GM19025 (cell line): ENCODE measurements around the gene WDR74.
"Not testable (repeated sequence)": the region's sequence is repeated elsewhere in the genome, so short reads cannot be mapped to it uniquely, and the experiment has no call there.

ENCODE experiments used
- ATAC-seq: cut with Tn5 transposase; IDR thresholded peaks from one replicate; pipeline ENCODE4 v1.9.1; 2021; ENCODE audit warnings: mild to moderate bottlenecking, low read depth, moderate library complexity; ENCODE audit not compliant: unreplicated experiment

Gene WDR74

DNA sequence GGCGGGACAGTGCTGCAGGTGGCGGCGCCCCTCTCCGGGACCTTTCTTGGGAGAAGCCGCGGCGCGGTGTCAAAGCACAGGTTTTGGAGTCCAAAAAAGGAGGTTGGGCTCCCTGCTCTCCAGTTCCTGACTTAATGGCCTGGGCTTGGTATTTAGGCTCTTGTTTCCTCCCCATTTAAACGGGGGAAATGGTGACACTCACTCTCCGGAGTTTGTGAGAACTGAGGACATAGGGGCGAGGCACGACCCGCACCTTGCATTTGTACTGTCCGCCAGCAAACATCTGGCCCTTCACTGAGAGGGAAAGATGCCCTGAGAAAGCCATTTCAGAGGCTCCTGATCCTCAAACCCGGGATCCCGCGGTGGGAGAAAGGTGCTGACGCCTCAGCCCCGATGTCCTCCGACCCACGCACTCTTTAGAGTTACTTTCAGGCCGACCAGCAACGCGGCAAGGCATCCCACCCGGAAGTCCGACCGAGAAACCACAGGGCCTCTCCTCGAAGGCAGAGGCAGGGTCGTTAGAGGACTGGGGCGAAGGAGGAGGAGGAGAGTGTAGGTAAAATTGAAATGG, 2.9 kb upstream of the WDR74 start:
- ATAC-seq: no peak

DNA sequence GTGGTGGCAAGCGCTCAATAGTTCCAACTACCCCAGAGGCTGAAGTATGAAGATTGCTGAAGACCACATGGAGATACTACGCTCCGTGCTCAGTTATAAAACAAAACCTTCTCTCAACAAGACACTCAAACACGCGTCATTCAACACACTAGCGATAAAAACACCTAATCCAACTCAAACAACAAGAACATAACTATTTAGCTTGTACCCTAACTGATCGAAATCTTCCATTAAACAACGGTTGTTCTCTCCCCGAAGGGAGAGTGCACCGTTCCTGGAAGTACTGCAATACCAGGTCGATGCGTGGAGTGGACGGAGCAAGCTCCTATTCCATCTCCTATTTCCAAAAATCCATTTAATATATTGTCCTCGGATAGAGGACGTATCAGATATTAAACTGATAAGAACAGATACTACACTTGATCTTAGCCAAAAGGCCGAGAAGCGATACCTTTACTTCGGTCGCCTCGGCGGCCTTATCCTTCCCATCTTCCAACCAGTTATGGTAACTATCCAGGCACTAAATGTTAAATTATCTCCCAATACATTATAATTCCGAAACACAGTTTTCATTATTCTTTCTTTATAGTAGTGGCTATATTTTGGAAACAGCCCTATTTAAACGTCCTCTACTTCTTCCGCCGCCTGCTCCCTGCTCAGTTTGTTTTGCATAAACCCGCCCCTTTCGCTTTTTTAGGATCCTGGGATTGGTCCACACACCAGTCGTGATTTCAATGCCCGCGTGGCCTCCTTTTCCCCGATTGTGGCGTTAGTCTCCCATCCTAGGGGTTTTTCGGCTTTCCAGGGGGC, 2.2 kb upstream of the WDR74 start:
- ATAC-seq: peak; percentile 54

DNA sequence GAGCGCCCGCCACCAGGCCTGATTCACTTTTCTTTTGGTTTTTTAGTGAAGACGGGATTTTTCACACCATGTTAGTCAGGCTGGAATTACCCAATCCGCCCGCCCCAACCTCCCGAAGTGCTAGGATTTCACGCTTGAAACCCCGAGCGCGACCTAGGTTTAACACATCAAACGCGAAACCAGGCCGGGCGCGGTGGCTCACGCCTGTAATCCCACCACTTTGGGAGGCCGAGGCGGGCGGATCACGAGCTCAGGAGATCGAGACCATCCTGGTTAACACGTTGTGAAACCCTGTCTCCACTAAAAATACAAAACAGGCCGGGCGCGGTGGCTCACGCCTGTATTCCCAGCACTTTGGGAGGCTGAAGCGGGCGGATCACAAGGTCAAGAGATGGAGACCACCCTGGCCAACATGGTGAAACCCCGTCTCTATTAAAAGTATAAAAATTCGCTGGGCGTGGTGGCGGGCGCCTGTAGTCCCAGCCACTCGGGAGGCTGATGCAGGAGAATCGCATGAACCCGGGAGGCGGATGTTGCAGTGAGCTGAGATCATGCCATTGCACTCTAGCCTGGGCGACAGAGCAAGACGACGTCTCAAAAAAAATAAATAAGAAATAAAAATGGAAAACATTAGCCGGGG, 1.5 kb upstream of the WDR74 start:
- ATAC-seq: peak; percentile 1

DNA sequence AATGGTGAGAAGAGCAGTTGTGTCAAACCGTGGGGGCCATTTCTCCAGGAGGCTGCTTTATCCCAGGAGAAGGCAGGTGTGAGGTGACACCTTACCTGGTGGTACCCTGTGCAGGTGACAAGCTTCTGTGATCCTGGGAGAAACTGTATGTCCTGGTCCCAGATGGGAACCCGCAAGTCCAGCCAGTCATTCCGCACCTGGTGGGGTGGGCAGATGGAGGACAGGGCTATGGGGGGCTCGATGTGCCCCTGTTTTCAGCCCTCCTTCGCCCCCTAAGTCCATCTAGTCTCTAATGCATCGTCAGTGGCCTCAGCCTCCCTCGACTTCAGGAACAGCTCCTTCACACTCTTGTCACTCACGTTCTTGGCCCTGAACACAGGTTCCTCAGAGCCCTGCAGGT, 4.1 kb downstream of the WDR74 start:
- ATAC-seq: no peak

DNA sequence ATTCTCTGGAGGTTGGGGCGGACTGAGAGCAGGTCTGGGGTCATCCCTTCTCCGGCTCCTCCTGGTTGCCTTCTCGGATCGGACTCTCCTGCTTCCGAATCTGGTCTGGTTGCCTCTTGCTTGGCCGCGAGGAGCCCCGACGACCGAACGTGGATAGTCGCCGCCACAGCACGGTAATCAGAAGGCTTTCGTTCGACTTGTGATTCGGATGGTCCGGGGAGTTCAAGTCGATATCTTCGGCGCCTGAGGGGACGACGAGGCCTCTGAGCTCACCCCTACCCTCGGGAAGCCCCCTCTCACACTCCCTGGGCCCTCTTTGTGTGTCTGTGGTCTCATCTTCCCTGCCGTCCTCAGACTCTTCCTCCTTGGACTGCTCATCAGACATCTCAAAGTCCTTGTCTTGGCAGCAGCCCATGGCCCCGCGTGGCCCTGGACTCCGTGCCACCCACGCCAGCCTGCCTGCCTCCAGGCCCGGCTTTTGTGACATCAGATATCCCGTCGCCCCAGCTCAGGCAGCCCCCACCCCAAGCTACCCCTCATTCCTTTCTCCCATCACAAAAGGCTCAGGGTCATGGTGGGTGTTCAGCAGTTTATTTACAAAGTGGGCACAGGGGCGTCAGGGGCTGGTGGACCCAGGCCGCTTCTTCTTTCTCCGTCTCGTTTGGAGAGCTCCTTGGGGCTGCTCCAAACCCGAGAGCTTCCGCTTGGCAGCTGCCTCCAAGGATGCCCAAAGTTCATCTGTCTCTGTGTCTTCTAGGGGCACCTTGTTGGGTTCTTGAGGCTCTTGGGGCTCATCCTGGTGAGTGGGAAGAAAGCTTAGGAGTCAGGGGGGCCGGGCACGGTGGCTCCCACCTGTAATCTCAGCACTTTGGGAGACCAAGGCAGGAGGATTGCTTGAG, 6.8 kb downstream of the WDR74 start, which contains the start of gene TEX54:
Gene TEX54 (minus strand): TSS at position 506 of the 899 bp plus-strand sequence.
- peak; percentile 2 for ATAC-seq

DNA sequence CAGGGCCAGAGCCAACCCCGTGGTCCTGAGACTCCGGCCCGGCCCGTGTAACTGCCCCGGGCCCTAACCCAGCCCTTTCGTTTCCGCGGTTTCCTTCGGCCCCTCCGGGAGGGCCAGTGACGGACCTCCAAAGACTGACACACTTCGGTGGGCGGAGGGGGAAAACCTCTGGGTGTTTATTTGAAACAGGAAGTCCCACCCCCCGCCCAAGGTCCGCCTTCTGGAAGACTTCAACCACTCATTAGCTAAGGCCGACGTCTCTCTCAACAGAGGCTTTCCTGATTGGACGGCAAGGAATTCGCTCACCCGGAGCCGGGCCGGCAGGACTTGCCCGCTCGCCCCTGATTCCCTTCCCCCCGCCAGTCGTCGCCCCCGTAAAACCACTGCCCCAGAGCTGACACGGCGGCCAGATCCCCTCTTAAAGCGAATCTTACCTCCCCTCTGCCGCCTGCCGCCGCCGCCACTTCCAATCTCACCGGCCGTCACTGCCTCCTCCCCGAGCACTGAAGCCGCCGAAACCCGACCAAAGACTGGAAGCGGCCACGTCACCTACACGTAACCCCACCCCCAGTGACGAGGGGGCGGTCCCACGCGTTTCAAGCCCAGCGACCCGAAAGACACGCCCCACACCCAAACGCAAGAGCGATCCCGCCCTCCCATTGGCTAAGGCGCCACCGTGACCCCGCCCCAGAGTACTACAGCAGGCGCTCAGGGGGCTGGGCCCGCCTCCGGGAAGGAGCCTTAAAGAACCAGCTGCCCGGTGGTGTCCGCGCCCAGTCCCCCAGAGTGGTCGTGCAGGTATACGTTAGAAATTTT, 7.7 kb downstream of the WDR74 start, which contains the start of gene STX5:
Gene STX5 (minus strand): TSS at position 532 of the 816 bp plus-strand sequence. CDS start 808 bp downstream, outside the sequence.
- peak; percentile 87 for ATAC-seq

DNA sequence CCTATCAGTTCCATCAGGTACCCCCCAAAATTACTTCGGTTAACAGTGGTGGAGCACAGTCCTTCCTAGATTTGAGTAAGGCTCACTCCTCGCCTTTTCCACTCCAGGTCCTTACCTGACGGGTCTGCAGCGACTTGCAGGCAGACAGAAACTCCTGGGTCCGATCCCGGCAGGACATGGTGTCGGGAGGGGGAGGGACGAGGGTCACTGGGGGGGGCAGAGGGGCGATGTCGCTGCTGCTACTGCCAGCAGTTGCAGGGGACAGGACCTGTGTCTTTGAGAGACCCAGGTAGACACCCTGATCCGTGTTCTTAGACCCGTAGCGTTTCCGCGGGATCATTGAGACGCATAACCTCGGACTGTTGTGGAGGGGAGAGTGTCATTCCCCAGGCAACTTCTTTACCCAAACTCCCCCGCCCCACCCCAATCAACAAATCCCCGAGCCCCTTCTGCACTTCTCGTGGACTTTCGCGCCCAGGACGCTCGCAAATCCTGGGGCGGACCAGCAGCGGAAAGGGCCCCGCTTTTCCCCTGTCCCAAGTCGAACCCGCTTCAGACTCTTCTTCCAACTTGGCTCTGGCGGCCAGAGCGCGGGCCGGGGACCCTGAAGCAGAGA, 8.4 kb downstream of the WDR74 start:
- ATAC-seq: no peak

DNA sequence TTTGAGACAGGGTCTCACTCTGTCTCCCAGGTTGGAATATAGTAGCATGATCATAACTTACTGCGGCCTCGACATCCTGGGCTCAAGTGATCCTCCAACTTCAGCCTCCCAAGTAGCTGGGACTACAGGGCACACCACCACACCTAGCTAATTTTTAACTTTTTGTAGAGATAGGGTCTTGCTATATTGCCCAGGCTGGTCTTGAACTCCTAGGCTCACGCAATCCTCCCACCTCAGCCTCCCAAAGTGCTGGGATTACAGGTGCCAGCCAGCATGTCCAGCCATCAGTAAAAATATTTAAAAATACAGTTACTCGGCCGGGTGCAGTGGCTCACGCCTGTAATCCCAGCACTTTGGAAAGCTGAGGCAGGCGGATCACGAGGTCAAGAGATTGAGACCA, 11.3 kb downstream of the WDR74 start:
- not testable (repeated sequence) for ATAC-seq

DNA sequence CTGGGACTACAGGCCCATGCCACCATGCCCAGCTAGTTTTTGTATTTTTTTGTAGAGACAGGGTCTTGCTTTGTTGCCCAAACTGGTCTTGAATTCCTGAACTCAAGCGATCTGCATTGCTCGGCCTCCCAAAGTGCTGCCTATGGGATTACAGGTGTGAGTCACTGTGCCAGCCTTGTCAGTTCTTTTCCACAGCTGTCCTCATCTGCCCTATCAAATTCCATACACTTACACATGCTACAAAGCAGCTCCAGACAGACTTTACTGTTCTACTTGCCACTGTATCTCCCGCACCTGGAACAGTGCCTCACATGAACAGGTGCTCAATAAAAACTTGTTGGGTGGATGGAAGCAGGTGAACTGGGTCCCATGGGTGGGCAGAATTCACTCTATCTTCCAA, 15.7 kb downstream of the WDR74 start:
- ATAC-seq: no peak

DNA sequence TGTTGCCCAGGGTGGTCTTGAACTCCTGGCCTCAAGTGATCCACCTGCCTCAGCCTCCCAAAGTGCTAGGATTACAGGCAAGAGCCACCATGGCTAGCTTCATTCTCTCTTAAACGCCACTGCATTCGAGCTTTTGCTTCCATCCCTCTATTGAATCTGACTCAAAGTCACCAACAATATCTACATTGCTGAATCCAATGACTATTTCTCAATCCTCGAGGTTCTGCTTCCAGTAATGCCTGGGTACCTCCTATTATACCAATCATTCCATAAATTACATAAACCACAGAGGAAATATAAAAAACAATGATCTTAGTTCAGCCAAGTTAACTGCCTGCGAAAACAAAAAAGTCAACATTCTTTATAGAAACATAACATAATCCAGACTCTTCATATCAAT, 22.3 kb downstream of the WDR74 start:
- ATAC-seq: no peak

DNA sequence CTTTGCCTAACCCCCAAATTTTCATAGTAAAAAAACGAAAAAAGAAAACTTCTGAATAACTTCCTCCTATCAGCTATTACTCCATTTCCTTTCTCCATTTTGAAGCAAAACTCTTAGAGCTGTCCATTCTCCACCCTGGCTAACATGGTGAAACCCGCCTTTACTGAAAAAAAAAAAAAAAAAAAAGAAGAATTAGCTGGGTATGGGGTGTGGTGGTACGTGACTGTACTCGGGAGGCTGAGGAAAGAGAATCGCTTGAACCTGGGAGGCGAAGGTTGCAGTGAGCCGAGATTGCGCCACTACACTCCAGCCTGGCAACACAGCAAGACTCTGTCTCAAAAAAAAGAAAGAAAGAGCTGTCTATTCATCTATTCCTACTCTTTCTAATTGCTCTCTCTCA, 22.8 kb downstream of the WDR74 start:
- ATAC-seq: no peak

DNA sequence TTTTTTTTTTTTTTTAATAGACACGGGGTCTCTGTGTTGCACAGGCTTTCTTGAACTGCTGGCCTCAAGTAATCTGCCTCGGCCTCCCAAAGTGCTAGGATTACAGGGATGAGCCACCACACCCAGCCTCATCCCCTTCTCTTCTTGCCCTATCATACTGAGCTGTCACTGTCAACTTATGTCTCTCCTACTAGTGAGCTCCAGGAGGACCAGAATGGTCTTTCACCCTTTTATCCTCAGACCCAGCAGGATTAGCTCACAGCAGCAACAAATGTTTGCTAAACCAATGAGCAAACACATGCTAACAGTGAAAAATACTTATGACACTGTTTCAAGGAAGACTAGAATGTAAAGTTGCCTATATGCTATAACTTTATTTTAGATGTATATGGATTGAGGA, 27.7 kb downstream of the WDR74 start:
- ATAC-seq: no peak

DNA sequence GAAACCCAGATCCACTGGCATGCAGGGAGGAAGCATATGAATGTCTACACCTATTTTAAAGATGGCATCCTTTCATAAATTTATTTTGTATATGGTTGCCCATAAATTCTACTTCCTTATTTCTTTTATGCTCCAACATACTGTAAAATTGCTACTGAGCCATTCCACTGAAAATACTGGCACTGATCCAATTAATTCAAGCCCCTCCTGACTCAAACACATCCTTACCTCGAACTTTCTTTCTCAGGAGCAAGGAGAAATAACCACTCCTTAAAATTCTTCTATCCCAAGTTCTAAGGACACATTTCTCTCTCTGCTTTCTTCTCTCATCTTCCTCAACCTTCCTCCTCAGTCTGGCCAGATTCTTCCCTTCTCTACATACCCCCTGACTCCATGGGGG, 28.6 kb downstream of the WDR74 start:
- no peak for ATAC-seq

DNA sequence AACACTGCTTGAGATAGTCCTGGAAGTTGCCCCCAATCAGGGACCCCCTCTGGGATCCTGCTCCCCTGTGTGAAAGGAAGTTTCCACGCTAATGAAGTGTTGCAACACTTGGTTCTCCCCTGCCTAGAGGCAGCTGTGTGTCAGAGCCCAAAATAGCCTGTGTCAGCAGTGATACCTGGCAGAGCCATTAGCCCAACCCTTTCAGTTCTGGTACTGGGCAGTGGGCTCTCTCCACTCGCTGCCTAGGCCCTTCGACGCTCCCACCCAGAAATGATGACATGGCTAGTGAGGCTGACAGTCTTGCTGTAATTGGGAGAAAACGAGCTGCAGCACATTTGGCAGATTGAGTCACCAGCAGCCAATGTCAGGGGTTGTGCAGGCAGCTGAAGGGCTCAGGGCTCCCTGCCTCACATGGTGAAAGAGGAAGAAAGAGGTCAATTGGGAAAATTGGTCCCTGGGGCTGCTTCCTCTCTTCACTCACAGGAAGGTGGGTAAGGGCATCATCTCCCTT, 32.7 kb downstream of the WDR74 start:
- ATAC-seq: no peak

DNA sequence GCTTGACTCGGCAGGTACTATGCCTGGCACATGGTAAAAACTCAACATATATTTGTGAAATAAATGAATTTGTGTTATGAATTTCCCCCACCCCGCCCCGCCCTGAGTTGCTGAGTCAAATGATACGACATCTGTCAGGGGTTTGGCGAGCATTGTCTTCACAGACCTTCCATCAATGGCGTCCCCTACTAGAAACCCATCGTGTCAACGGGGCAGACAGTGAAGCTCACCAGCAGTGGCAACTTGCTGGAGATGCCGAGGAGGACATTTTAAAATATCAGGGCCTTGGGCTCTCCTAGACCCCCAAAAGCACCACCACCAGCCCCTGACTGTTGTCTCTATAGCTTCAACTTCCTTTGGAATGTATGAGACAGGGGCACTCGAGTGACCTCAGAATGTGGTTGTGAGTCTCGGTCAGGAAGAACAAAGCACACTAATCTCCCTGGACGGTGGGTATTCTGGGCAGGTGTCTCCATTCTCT, 33.4 kb downstream of the WDR74 start:
- no peak for ATAC-seq

DNA sequence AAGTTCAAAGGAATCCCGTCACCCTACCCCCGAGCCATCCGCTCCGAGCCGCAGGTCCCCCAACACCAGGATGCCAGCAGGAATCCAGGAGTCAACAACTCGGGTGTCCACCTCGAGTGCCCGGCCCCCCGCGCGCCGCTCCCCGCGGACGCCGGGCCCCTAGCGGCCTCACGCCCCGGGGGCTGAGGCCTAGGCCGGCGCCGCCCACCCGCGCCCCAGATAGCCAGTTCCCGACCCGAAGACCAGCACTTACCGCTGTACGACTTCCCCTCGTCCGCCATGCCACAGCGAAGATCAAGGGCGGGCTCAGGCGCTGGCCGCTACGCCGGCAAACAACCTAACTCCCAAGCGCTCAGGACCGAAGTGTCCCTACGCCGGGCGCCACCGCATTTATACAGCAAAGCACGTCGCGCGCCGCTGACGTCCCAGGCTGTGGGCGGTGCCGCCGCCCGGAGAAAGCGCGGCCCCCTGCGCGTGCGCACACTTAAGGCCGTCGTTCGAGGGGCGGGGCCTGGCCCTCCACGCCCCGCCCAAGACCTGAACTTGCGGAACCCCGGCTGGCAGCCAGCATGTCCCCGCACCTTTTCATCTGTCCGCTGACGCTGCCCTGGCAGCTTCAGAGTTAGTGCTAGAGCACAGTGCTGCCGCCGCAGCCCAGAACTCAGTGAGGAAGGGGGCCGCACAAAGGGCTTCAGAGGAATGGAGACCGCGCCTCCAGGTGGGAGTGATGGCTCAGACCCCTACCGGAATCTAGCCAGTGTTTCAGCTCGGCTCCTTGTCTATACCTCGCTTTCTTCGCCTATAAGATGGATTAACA, 34.1 kb downstream of the WDR74 start, which contains the start of gene NXF1:
Gene NXF1 (minus strand): TSS at position 365 of the 817 bp plus-strand sequence. CDS start 84 bp downstream, at position 281.
- peak; percentile 78 for ATAC-seq

DNA sequence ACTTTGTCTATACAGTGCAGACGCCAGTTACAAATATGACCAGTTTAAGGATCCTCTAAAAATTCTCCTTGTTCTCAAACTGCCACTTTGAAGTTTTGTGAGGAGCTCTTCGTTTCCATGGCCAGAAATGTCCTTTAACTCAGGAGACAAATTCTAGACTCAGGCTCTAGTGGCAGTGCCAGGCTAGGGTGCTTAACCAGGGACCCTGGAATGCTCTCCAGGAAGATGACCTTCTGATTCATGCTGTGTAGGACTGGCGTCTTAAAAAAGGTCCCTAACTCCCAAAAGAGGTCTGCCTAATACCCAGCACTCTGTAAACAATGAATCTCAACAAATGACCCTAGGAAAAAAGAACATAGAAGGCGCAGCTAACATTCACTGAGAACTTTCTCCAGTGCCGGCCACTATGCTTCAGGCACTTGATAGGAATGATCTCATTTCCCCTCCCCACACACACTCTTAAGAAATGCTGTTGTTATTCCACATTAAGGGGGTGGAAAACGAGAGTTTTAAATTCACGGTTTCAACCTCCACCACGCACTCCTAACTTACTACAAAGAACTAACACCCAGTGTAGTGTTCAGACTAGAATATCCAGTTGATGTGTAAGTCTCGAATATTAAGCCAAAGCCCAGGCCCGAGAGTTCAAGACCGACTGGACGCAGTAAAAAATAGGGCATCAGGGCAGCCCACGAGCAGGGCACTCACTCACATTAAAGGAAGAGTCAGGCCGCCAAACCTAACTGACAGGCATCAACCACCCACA, 34.9 kb downstream of the WDR74 start:
- no peak for ATAC-seq
